Sigmoid colon (tissue), 7 donors: Measurements from ENCODE around the gene STAB1. TPM values are rescaled to one million over a fixed set of nuclear protein-coding genes. Genes with fewer than 3 reads are reported as not detected.

Experiments used
- DNase-seq: peaks from one replicate; pipeline ENCODE4 v3.0.0-alpha.2; 2019
- H3K27ac ChIP-seq, 4 donors: fragments of 200-600 bp; sonication (generic); one replicate each; pipeline ENCODE4 v1.5.1; 2016 to 2019; ENCODE audit warnings: mild to moderate bottlenecking in 1 of 4
- H3K27me3 ChIP-seq, 3 donors: fragments of 200-600 bp; sonication (generic); one replicate each; pipeline ENCODE4 v1.5.1; 2019; ENCODE audit warnings: mild to moderate bottlenecking in 1 of 3
- H3K36me3 ChIP-seq, 4 donors: fragments of 200-600 bp; sonication (generic); one replicate each; pipeline ENCODE4 v1.5.1; 2016 to 2019
- H3K4me1 ChIP-seq, 4 donors: fragments of 200-600 bp; sonication (generic); one replicate each; pipeline ENCODE4 v1.5.1; 2017 to 2019
- H3K4me3 ChIP-seq, 4 donors: fragments of 200-600 bp; sonication (generic); one replicate each; pipeline ENCODE4 v1.5.1; 2017 to 2019; ENCODE audit warnings: mild to moderate bottlenecking in 2 of 4, moderate library complexity in 1 of 4
- H3K9me3 ChIP-seq, 4 donors: fragments of 200-600 bp in 3 of 4; sonication (generic) in 3 of 4; one replicate each; pipeline versions ENCODE4 v1.5.1 to v1.6.1; 2013 to 2019
- EP300 ChIP-seq, 4 donors: sonication (generic); formaldehyde crosslinking; IDR thresholded peaks; one replicate each; pipeline ENCODE4 v1.6.1; 2017; ENCODE audit warnings: antibody characterized with exemption in 4 of 4
- POLR2A ChIP-seq, 2 donors: fragments of 450-650 bp; IDR thresholded peaks; one replicate each; pipeline ENCODE4 v1.6.1; 2016; ENCODE audit warnings: antibody characterized with exemption in 2 of 2, mild to moderate bottlenecking in 2 of 2, moderate library complexity in 2 of 2
- POLR2AphosphoS5 ChIP-seq, 4 donors: sonication (generic); formaldehyde crosslinking; IDR thresholded peaks; one replicate each; pipeline ENCODE4 v1.6.1; 2017; ENCODE audit warnings: antibody characterized with exemption in 4 of 4
- WGBS, 2 donors: extraction: QIAGEN DNeasy Blood & Tissue Kit; methylation state at CpG; one replicate each; pipeline ENCODE4 v1.1.7; 2013; 5-methylcytosine and 5-hydroxymethylcytosine counted together
- intact Hi-C: fragments of 100-400 bp; cut with DNase I; formaldehyde crosslinking; loops from one replicate; pipeline ENCODE4 v1.15.1; 2023
- polyA plus RNA-seq, 3 donors: library from polyadenylated mRNA; stranded (reverse); fragments of 200-250 nt; gene quantifications; one replicate each; pipeline ENCODE4 v1.2.3, GENCODE V29; 2013
- total RNA-seq, 4 donors: library from RNA; depleted of rRNA; stranded (reverse); fragments of >200 nt; gene quantifications; one replicate each; pipeline ENCODE4 v1.1.0, GENCODE V29; 2016
- TF ChIP-seq, protein P1 (sequence below), 4 experiments: fragments of 450-650 bp in 3 of 4; fragments of 200-600 bp in 1 of 4; IDR thresholded peaks; one replicate each; pipeline ENCODE4 v1.5.1; 2016 to 2019; ENCODE audit warnings: antibody characterized with exemption in 4 of 4, mild to moderate bottlenecking in 3 of 4, moderate library complexity in 2 of 4
- donor health status: healthy with polysubstance abuse.
- donor health status: Bipolar disorder and iron deficiency.
- donor health status: healthy.

Gene STAB1
- total and polyA plus RNA-seq, 7 donors: 18.0 to 138 (median 92.0) TPM

DNA sequence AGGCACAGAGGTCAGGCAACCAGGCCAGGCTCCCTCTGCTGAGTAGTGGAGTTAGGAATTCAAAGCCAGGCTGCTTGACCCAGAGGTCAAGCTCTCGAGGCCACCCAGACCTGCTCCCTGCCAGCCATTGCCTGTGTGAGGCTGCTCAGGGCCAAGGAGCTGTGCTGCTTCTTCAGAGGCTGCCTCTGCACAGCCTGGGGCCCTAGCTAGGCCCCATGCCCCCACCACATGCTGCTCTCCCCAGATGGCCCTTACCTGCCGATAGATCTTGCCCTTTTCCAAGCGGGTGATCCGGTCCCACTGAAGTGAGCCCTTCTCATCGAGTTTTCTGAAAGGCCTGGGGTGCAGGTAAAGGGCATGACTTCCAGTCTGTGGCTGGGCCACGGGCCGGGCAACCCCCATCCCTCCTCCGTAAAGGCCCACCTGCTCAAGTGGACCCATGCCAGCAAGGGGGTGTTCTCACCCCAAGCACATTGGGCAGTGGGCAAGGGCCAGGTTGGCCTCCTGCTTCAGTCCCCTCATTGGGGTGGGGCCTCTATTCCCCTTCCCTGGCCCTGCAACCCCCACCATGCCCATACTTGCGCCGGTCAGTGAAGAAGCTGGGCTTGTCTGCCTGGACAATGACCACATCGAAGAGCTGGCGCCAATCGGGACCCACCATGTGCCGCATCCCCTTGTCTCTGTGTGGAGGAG, 32.0 kb downstream of the STAB1 start:
- WGBS, 2 donors: 95% methylated on average over 14 of the region's 14 CpGs
- Histone ChIP-seq H3K4me1 (peaks cover 0 to 16% (median 2%) of the 10 kb centered on the region in 4 donors), H3K4me3 (no peak overlapping the region), H3K36me3 (peaks cover 0 to 31% (median 7%) of the 10 kb centered on the region in 4 donors), H3K9me3 (no peaks in the 10 kb centered on the region), H3K27me3 (no peaks in the 10 kb centered on the region), H3K27ac (no peak overlapping the region)
- DNase-seq: peak; percentile 64
- intact Hi-C loops: no loop called here
- TF ChIP-seq, protein P1, sequence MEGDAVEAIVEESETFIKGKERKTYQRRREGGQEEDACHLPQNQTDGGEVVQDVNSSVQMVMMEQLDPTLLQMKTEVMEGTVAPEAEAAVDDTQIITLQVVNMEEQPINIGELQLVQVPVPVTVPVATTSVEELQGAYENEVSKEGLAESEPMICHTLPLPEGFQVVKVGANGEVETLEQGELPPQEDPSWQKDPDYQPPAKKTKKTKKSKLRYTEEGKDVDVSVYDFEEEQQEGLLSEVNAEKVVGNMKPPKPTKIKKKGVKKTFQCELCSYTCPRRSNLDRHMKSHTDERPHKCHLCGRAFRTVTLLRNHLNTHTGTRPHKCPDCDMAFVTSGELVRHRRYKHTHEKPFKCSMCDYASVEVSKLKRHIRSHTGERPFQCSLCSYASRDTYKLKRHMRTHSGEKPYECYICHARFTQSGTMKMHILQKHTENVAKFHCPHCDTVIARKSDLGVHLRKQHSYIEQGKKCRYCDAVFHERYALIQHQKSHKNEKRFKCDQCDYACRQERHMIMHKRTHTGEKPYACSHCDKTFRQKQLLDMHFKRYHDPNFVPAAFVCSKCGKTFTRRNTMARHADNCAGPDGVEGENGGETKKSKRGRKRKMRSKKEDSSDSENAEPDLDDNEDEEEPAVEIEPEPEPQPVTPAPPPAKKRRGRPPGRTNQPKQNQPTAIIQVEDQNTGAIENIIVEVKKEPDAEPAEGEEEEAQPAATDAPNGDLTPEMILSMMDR (IDR thresholded peaks at IDR 0.05): no peak
- no peak for TF ChIP-seq POLR2A (IDR thresholded peaks at IDR 0.05)
- no peak for TF ChIP-seq POLR2AphosphoS5 (IDR thresholded peaks at IDR 0.05)
- TF ChIP-seq EP300 (IDR thresholded peaks at IDR 0.05): no peak

DNA sequence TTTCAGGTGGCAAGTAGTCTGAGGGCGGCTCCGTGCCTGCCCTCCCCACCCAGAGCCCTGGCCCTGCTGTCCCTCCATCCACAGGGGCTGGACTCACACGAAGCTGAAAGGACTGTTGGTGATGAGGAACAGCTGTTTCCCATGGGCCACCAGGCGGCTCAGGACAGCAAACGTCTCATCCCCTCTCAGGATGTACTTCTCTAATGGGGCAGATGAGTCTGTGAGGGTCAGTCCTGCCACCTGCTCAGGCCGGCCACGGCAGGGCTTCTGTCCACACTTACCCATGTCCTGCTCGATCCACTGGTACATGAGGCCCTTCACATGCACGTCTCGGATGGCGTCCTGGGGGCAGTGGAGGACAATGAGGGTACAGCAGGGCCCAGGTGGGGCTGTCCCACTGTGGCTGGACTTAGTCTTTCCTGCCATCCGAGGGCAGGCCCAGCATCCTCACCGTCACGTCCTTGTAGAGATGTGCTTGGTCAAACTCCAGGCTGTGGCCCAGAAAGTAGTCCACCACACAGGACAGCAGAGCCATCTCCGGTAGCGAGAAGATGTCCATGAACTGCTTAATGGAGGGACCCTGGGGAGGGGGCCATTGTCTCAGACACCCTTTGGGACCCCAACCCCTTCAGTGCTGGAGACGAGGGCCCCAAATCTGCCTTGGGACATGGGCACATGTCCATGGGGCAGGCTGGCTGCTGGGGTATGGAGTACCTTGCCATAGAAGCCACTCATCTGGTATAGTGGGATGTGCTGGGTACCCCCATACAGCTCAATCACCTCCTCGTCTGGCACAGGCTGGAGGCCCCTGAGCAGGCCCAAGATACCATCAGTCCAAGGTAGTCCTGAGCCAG, 32.8 kb downstream of the STAB1 start:
- no peak overlapping the region for H3K27ac ChIP-seq
- peaks cover 0 to 31% (median 7%) of the 10 kb centered on the region in 4 donors for H3K36me3 ChIP-seq
- DNase-seq: peak; percentile 58
- TF ChIP-seq POLR2A (IDR thresholded peaks at IDR 0.05): no peak
- no peak for TF ChIP-seq EP300 (IDR thresholded peaks at IDR 0.05)
- TF ChIP-seq, protein P1 (IDR thresholded peaks at IDR 0.05): no peak
- no peak for TF ChIP-seq POLR2AphosphoS5 (IDR thresholded peaks at IDR 0.05)
- no peaks in the 10 kb centered on the region for H3K27me3 ChIP-seq
- intact Hi-C loops: no loop called here
- no peaks in the 10 kb centered on the region for H3K9me3 ChIP-seq
- H3K4me3 ChIP-seq: no peak overlapping the region
- peaks cover 0 to 23% (median 9%) of the 10 kb centered on the region in 4 donors for H3K4me1 ChIP-seq
- WGBS, 2 donors: 88 to 93% methylated on average over 18 of the region's 18 CpGs

DNA sequence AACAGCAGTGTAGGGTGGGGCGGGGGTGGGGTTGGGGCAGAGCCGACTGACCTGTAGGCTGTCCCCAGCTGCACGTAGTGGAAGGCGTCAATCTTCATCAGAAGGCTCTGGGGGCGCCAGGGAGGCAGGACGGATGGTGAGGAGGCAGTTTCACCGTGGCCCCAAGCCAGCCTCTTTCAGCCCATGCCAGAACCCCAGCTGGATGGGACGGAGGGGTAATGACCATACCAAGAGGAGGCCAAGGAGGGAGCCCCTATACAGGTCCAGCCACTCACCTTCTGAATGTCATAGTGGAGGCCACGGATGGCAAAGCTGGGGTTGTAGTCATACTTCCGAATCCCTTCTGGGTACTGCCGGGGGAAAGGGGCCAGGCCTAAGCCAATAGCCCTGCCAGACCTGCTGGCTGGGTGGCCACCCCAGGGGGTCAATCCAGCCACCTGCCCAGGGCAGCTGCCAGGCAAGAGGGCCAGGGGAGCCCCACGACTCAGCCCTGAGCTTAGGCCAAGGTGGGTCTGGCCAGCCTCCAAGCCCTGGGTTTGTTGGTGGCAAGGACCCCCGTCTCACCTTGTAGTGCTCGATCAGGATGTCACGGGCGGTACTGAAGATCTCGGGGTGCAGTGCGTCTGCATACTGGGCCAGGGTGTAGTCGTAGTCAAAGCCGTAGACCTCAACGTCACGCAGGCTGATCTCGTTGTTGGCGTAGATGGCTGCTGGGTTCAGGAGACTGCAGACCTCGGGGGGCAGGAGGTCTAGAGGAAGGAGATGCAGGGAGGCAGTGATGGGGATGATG, 33.6 kb downstream of the STAB1 start:
- peaks cover 0 to 27% (median 7%) of the 10 kb centered on the region in 4 donors for H3K36me3 ChIP-seq
- no peaks in the 10 kb centered on the region for H3K27me3 ChIP-seq
- H3K27ac ChIP-seq: no peak overlapping the region
- WGBS, 2 donors: 93 to 95% methylated on average over 25 of the region's 25 CpGs
- H3K4me1 ChIP-seq: peaks cover 0 to 26% (median 13%) of the 10 kb centered on the region in 4 donors
- no peak for TF ChIP-seq EP300 (IDR thresholded peaks at IDR 0.05)
- TF ChIP-seq POLR2AphosphoS5 (IDR thresholded peaks at IDR 0.05): no peak
- TF ChIP-seq POLR2A (IDR thresholded peaks at IDR 0.05): no peak
- TF ChIP-seq, protein P1 (IDR thresholded peaks at IDR 0.05): no peak
- H3K4me3 ChIP-seq: no peak overlapping the region
- H3K9me3 ChIP-seq: no peaks in the 10 kb centered on the region
- intact Hi-C loops: no loop called here
- peak; percentile 66 for DNase-seq

DNA sequence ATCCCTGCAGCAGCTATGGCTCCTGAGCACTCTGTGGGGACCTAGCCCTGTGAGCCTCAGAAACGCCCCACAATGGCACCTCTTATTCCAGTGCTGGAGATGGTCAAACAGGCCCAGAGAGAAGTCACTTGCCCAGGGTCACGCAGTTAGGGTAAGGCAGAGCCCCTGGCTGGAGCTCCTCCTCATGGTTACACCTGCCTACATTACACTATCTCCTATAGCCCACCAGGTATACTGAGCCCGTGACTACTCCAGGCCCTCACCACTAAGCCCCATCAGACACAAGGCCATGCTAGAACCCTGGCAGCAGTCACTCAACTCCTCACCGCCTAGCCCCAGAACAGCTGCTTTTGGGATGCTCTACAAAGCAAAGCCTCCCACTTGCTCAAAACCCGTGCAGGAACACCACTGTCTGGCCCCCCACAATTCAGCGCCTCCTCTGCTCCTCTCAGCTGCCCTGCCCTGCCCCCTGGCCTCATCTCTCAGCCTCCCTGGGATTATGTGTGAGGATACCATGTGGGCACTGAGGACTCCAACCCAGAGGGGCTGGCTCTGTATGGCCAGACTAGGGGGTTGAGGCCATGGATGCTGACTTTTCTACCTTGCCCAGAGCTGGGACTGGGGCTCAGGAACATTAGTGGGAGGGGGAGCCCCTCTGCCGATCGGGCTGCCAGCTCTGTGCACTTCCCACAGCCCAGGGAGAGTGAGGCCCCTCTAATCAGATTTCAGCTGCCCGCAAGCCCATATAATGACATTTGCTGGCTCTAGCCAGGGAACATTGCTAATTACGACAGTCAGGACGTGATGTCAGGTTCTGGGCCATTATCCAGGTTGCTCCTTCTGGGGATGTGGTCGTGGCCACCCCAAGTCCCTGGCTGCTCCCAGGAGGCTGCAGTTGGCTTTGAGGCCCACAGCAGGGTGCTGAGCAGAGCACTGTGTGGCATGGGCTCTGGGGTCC, 34.5 kb downstream of the STAB1 start:
- no peak overlapping the region for H3K4me3 ChIP-seq
- no peaks in the 10 kb centered on the region for H3K9me3 ChIP-seq
- TF ChIP-seq EP300 (IDR thresholded peaks at IDR 0.05) (no peak), POLR2A (IDR thresholded peaks at IDR 0.05) (no peak), POLR2AphosphoS5 (IDR thresholded peaks at IDR 0.05) (no peak)
- TF ChIP-seq, protein P1 (IDR thresholded peaks at IDR 0.05): no peak
- DNase-seq: peak; percentile 68
- peak overlapping the region in 1 of 4 donors; percentile 72 for H3K27ac ChIP-seq
- H3K4me1 ChIP-seq: peaks cover 0 to 33% (median 21%) of the 10 kb centered on the region in 4 donors
- intact Hi-C loops: loop anchor here (5.0 kb wide), 1 partner anchor 72 kb away; the partner anchor contains the start of gene NISCH
- WGBS, 2 donors: 83 to 88% methylated on average over 12 of the region's 12 CpGs
- H3K27me3 ChIP-seq: no peaks in the 10 kb centered on the region
- H3K36me3 ChIP-seq: peaks cover 0 to 19% (median 7%) of the 10 kb centered on the region in 4 donors
